COR-L47 (cell line): Measurements from ENCODE around the gene FAM222B.
"Not testable (repeated sequence)": the region's sequence is repeated elsewhere in the genome, so short reads cannot be mapped to it uniquely, and the experiment has no call there.

Experiments used
- DNase-seq: peaks from one replicate; lab custom pipeline; 2025; lab: John Stamatoyannopoulos, UW

The FAM222B gene, protein sequence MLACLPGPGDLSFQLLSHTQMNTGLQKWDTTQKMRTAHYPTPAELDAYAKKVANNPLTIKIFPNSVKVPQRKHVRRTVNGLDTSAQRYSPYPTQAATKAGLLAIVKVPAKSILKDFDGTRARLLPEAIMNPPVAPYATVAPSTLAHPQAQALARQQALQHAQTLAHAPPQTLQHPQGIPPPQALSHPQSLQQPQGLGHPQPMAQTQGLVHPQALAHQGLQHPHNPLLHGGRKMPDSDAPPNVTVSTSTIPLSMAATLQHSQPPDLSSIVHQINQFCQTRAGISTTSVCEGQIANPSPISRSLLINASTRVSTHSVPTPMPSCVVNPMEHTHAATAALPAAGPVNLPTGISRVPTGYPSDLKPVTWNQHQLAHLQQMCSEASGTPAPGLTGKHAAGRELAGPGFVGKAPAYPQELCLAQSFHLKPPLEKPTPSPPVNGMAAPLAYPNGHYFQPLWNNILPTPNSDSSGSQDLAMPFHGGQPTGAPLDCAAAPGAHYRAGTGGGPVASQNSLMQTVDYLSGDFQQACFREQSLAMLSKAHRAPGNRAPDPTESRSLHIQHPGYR

DNA sequence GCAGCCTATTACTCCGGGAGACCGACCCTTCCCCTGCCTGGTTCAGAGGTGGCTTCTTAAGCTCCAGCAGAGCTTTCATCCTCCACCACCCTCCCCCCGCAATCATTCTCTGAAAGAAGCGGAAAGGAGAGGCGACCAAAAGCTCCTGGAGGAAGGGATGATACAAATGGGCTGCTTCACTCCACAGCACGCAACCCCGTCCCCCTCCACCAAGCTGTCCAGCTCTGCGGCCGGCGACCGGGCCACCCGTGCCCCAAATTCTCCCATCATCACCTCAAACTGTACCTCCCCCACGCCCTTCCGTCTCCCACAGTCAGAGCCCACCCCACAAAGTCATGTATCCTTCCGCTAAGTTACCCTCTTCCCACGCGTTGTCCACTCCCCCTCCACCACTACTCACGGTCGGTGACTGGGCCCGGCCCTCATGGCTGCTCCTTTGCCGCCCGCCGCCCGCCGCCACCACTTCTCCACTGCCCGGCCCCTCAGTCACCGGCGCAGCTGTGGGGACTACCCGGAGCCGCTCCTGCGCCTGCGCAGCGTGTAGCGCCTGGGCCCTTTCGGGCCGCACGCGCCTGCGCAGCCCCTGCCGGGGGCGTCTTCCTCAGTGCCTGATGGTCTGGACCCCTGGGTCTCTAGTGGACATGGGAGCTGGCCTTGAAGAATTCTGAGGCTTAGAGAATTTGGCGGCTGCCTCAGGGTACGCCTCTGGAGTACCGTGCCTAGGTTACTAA lies at the start of gene FAM222B:
Gene FAM222B (minus strand): TSS at position 509 of the 731 bp plus-strand sequence. CDS start 76,123 bp downstream, outside the sequence.
- peak; percentile 88 for DNase-seq

DNA sequence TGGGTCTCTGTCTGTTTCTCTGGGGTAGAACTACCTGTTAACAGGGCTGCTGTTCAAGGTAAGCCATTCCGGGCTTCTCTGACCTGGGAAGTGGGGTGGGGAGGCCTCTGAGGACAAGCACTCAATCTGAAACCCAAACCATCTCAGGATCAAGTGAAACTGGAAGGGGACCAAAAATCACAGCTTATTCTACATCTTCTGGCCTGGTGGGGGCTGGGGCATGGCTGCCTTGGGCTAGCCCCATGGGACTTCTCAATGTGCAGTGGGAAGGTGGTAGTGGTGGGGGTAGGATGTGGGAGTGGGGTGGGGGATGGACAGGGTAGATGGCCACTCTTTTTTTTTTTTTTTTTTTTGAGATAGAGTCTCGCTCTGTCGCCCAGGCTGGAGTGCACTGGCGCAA lies 49.4 kb upstream of the FAM222B start:
- DNase-seq, result no peak

DNA sequence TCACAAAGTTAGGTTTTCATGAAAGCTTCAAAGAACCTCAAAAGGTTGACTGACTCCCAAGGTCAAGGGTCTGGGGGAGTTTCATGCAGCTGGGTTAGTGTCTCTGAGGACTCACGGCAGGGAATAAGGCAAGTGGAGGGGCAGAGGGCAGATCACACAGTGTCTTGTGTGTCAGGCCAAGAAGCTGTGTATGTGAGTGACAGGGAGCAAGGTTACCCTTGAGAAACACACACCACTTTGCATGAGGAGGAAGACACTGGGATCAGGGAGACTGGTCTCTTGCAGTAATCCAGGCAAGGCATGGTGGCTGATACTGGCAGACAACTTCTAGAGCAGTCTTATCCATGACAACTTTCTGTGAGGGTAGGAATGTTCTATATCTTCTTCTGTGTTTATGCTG lies 48.6 kb upstream of the FAM222B start:
- DNase-seq, result no peak

DNA sequence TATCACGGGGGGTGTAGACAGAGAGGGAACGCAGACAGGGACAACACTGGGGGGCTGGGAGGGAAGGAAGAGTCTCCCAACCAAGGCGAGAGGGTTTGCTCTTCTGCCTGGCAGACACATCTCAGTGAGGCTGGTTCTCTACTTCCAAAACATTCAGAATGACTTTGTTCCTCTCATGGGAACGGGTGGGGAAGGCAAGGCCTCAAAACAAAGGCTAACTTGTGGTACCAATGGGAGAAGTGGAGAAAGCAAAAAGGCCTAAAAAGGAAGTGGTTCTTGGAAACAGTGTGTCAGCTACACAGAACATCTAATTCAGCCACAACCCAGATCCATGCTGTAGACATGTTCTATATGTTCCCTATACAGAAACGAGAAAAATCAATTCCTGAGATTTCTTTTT lies 47.4 kb upstream of the FAM222B start:
- DNase-seq, result no peak

DNA sequence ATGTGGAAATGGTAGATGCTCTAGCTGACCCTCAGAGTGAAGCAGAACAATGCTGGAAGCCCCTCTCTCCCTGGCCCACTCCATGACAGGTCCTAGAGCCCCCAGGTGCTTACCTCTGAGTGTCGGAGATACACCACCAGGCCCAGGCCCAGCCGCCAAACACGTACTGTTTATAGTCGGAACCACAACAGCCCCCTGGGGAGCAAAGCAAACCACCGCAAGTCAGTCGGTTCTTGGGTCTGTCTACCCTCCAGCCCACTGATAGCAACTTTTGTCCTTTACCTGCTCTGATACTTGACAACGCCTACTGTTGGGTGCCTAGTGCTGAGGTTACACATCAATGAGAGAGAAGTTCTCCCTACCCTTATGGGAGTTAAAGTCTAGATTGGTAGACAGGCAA lies 46.2 kb upstream of the FAM222B start:
- DNase-seq, result no peak

DNA sequence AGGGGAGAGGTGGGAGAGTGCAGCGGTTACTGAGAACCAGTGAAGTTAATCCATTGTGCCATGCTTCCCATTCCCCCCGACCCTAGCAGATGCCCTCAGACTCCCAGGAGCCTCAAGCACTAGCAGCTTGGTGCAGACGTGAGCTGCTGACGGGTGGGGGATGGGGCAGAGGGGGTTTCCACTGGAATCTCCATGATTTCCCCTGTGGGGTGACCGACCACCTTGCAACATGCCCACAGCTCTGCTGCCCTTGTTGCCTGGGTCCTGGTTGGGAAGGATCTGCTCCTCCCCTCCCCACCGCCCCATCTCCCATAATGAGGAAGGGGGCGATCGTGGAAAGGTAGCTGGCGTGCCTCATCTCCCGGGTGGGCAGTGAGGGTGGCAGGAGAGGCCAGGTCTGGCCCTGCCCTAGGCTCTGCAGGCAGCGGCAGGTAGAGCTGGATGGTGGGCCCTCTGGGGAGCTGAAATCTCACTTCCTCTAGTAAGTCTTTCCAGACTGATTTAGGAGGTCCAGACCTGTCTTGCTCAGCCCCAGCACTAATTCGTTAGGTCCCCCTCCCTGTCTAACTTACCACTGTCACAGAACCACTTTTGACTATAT lies 45.4 kb upstream of the FAM222B start:
- DNase-seq, result no peak

DNA sequence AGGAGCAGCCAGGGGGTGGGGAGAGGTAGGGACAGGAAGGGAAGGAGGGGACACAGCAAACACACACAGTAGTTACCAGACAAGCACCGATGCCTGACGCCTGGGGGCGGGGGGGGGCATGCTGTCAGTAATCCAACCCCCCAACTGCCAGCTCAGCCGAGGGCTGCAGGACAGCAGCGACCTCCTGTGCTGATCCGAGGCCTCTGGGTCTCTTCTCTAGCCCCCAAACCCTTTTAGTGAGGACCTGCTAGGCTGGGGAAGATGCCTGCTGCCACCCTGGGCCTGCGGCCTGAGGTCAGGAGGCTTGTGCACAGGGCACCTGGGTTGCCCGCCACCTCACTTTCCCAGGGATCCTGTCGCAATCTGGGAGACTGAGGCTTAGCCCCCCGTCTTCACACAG lies 43.4 kb upstream of the FAM222B start:
- no peak for DNase-seq

DNA sequence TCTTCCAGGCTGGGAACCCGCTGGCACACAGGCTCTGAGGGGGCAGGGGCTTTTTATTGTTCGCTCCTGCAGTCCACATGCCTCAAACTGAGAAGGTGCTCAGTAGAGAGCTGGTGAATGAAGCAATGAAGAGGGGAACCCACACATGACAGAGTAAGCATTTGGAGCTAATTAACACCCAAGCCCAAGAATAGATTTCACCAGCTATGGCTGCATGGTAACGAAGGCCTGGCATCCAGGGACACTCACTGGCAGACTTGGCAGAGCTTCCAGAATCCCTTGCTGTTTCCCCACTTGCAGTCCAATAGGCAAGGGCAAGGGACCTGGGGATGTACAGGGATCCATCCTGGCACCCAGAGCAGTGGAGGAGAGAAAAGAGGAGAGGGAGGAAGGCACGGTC lies 42.8 kb upstream of the FAM222B start:
- no peak for DNase-seq

DNA sequence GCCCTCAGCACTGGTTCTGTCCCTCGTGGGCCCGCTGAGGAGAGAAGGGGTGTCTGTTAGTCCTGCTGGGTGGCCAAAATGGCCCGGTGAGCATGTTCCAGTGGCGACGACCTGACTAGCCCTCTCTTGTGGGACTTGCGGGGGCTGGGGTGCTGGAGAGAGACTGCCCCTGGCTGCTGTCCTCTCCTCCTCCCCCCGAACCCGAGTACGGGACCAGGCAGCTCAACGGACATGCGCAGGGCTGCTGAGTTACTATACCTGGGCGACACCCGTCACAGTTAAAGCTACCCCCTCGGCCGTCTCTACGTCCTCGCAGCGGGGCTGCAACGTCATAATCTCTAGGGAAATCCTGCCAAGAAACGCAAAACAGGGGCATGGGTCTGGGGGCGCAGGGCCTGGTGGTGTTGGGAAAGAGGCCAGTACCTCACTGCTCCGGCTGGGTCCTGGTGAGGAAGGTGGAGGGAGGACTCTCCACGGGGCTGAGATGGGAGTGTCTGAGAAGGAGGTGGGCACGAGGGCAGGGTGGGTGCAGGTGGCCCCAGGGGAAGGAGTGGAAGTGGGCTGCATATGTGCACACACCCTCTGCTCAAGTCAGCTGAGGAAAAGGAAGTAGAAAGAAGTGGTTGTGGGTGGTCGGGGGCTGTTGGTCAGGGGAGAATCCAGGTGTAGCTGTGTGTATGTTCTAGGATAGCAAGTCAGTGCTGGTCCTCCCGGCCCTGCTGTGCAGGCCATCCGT lies 41.5 kb upstream of the FAM222B start:
- no peak for DNase-seq

DNA sequence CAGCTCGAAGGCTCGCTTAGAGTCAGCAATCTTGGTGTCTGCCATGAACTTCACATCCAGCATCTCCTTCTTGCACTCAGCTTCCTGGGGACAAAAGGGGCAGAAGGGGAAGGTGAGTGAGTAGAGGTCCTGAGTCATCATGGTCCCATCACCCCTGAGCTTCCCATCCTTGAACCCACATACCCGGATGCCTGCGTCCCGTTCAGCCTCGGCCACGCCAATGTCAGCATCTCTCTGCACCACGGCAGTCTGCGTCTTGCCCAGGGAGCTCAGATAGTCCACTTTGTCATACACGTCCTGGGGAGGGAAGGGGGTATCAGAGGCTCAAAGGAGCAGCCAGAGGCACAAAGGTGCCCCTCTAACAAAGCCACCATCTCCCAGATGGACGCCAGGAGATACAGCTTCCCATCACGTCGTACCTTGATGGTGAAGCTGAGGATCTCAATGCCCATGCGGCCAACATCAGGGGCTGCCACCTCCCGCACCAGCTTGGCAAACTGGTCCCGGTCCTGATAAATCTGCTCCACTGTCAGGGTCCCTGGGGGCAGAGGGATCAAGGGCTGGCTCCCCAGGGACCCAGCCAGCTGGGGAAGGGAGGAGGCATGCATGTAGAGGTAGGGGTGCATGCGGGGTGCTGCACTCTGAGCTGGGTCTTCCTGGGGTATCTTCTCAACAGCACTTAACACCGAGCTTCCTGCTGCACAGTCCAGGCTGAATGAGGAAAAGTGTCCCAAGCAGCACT lies 39.7 kb upstream of the FAM222B start:
- no peak for DNase-seq

DNA sequence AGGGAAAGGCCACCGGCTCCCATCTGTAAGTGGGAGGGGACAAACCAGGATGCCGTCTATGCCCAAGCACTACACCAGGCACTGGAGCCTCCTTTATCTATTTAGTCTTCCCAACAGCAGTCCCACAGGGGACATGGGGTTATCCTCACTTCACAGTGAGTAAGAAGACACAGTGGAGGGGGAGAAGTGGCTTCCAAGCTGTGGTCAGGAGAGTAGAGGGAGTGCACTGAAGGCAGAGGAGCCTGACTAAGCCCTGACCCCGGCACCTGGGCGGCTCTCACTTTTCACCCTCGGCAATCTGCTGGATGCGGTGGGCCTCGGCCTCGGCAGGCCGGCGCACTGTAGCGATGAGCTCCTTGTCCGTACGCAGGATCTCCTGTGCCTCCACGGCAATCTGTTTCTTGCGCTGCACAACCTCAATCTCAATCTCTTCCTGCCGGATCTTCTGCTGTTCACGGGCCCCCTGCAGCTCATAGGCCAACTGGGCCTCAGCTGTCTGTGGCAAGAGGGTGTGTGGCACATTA lies 39.0 kb upstream of the FAM222B start:
- no peak for DNase-seq

DNA sequence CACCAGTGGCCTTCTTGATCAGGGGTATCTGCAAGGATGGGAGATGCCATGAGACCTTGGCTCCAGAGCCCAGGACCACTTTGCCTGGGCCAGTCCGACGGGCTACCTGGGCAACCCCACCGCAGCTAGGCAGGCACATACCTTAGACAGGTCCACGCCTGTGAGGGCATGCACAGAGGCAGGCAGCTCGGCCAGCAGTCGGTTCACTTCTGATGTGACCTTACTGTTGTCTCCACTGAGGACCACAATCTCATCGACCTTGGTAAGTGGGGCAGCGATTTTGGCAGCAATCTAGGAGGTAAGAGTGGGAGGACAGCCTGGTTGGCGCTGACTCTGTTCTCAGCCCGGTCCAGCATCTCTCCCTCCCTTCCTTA lies 38.0 kb upstream of the FAM222B start:
- no peak for DNase-seq

DNA sequence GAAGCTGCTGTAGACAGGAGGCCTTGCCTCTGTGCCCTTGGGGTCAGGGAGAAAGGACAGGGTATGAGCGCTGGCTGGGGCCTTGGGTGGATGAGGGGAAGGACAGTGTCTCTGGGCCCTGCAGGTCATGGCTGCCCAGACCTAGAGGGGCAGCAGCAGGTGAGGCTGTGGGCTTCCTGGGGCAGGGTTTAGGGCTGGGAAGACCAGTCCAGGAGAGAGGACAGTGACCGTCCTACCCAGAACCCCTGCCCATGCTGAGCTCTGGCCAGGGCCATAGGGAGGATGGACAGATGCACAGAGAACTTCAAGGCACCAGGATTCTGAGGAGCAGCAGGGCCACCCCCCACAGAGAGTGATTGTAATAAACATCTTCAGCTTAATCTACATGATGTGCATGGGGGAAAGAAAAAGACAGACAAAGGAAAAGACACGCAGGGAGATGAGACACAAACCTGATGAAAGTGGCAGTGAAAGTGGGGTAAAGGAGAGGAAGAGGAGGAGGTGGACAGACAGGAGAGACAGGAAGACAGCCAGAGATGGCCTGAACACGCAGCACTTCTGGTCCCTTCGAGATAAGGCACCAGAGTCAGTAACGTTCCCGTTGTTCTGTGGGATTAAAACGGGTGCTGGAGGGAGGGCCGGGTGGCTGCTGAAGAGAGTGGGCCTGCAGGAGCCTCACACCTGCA lies 37.4 kb upstream of the FAM222B start:
- DNase-seq, result no peak

DNA sequence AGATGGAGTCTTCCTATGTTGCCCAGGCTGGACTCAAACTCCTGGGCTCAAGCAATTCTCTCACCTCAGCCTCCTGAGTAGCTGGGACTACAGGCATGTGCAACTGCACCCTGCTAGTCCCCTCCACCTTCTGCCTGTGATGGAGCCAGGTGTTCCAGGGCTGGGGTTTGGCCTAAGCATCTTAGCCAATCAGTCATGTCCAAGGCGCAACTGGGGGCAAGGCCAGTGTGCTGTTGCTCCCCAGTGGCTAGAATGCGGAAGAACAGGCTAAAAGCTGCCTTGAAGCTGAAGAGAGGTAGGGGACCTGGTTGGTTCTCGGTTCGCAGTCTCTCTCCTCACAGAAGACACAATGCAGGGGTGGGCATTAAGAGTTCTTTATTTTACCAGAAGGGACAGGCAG lies 36.4 kb upstream of the FAM222B start:
- peak; percentile 76 for DNase-seq

DNA sequence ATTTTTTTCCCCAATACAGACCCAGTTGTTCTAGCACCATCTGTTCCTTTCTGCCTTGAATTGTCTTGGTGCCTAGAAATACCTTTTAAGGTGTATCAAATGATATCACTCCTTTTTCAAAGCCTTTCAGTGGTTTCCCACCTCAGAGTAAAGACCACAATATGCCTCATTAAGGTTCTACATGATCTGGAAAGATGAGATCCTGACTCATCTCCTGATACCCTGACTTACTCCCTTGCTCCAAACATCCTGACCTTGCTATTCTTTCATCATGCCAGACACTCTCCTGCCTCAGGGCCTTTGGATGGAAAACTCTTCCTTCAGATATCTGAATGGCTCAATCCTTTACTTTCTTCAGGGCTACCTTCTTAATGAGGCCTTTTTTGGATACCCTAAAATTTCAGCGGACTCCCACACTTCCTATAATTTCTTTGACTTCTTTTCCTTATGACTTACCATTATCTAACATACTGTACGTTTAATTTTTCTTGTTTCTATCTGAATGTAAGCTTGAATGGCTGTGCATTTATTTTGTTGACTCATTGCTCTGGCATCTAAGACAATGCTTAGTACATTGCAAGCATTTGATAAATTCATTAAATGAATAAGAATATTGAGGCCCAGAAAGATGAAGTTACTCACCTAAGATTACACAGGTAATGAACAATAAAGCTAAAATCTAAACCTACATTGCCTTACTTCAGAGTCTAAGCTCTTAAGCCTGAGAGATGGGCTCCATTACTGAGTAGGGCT lies 35.7 kb upstream of the FAM222B start:
- no peak for DNase-seq

DNA sequence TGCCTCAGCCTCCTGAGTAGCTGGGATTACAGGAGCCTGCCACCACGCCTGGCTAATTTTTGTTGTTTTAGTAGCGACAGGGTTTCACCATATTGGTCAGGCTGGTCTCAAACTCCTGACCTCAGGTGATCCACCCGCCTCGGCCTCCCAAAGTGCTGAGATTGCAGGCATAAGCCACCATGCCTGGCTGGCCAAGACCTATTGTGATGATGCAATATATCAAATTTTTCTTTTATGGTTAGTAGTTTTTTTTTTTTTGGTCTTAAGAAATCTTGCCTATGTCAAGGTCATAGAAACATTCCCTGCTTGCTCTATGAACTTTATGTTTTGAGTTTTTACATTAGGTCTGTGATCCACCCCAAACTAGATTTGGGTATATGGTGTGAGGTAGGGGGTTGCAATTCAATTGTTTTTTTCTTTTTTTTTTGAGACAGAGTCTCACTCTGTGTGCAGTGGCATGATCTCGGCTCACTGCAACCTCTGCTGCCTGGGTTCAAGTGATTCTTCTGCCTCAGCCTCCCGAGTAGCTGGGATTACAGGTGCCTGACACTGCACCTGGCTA lies 34.6 kb upstream of the FAM222B start:
- not testable (repeated sequence) for DNase-seq

DNA sequence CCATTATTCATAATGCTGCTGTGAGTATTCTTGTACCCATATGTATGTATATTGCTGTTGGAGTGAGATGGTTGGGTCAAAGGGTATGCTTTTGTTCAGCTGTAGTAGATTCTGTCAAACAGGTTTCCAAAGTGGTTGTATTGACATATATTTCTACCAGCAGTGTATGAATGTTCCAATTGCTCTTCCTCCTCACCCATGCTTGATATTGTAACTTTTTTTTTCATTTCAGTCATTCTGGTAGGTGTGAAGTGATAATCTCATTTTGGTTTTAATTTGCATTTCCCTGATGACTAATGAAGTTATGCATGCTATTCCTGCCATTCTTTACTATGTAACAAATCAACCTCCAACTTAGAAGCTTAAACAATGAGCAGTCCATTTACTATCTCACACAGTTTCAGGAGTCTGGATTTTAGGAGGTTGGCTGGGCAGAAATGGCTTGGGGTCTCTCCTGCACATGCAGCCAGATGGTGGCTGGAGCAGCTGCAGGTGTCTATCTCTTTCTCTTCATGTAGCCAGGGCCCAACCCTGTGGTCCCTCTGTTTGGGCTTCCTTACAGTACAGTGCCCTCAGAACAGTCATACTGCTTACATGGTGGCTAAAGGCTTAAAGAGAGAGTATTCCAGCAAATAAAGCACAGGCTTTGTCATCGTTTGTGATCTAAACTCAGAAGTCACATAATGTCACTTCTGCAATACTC lies 33.4 kb upstream of the FAM222B start:
- DNase-seq, result no peak

DNA sequence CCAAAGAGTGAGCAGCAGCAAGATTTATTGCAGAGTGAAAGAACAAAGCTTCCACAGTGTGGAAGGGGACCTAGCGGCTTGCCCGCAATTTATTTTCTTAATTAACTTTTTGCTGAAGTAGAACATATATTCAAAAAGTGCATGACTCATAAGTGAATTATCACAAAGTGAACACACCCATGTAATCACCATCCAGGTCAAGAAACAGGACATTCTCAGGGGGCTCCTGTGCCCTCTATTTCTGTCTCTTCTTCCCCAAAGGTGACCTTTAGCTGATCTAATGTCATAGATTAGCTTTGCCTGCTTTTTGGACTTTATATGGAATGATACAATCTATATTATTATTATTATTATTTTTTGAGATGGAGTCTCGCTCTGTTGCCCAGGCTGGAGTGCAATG lies 32.2 kb upstream of the FAM222B start:
- no peak for DNase-seq

DNA sequence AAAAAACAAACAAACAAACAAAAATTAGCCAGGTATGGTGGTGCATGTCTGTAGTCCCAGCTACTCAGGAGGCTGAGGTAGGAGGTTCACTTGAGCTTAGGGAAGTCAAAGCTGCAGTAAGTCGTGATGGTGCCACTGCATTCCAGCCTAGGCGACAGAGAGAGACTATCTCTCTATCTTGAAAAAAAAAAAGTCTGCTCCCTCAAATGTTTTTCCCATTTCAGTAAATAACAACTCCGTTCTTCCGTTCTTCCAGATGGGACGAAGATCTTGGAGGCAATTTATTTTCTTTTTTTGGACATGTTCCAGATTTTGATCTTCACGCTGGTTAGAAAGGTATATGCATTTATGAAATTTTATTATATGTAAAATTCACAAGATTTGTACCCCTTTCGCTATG lies 31.2 kb upstream of the FAM222B start:
- DNase-seq, result no peak
